CD4-positive, alpha-beta T cell treated with Interleukin-21 for 1 hour (primary cell): Measurements from ENCODE around the gene SLIT1.

Experiments used
- DNase-seq: peaks from one replicate; pipeline ENCODE4 v3.0.0-alpha.2; 2020

SLIT1 gene

GRCh38 chr10:97200616-97201015, 14.9 kb upstream of the SLIT1 start:
- no peak for DNase-seq

GRCh38 chr10:97199152-97199551, 13.4 kb upstream of the SLIT1 start:
- DNase-seq = no peak

GRCh38 chr10:97197030-97197500, 11.3 kb upstream of the SLIT1 start:
- DNase-seq = no peak

- DNase-seq = peak; percentile 73
Observed at GRCh38 chr10:97196223-97197029, 10.7 kb upstream of the SLIT1 start.

- DNase-seq = no peak
Observed at GRCh38 chr10:97195706-97196222, 10.0 kb upstream of the SLIT1 start.

GRCh38 chr10:97192952-97193435, 7.2 kb upstream of the SLIT1 start:
- DNase-seq = no peak

GRCh38 chr10:97190450-97190849, 4.7 kb upstream of the SLIT1 start:
- DNase-seq = no peak

- no peak for DNase-seq
Observed at GRCh38 chr10:97188261-97188711, 2.5 kb upstream of the SLIT1 start.

- no peak for DNase-seq
Observed at GRCh38 chr10:97186911-97187310, 1.2 kb upstream of the SLIT1 start.

GRCh38 chr10:97184971-97185325, 811 bp downstream of the SLIT1 start:
- no peak for DNase-seq

GRCh38 chr10:97183314-97183713, 2.4 kb downstream of the SLIT1 start:
- DNase-seq = no peak

- no peak for DNase-seq
Observed at GRCh38 chr10:97182288-97182990, 3.3 kb downstream of the SLIT1 start.

- DNase-seq = no peak
Observed at GRCh38 chr10:97180986-97181385, 4.8 kb downstream of the SLIT1 start.

GRCh38 chr10:97180363-97180755, 5.4 kb downstream of the SLIT1 start:
- no peak for DNase-seq

- DNase-seq = no peak
Observed at GRCh38 chr10:97179731-97180362, 5.9 kb downstream of the SLIT1 start.

GRCh38 chr10:97179311-97179710, 6.4 kb downstream of the SLIT1 start:
- DNase-seq = no peak

- DNase-seq = no peak
Observed at GRCh38 chr10:97178074-97178473, 7.7 kb downstream of the SLIT1 start.

GRCh38 chr10:97176226-97176625, 9.5 kb downstream of the SLIT1 start:
- DNase-seq = no peak

- DNase-seq = no peak
Observed at GRCh38 chr10:97175586-97175985, 10.2 kb downstream of the SLIT1 start.

GRCh38 chr10:97174941-97175340, 10.8 kb downstream of the SLIT1 start:
- DNase-seq = no peak

GRCh38 chr10:97174276-97174775, 11.4 kb downstream of the SLIT1 start:
- DNase-seq = no peak

GRCh38 chr10:97173036-97173435, 12.7 kb downstream of the SLIT1 start:
- no peak for DNase-seq

GRCh38 chr10:97171001-97171400, 14.8 kb downstream of the SLIT1 start:
- DNase-seq = no peak
